Lung (tissue), 12 donors: ENCODE data around the gene NPHS1. TPM values are rescaled to one million over a fixed set of nuclear protein-coding genes. Genes with fewer than 3 reads are reported as not detected.

Experiments
- ATAC-seq: fragments of 200-7000 bp; cut with Tn5 transposase; one replicate; pipeline ENCODE4 v1.9.1; 2020; ENCODE audit warnings: moderate number of reproducible peaks; ENCODE audit not compliant: insufficient read depth, low FRiP score
- DNase-seq, 3 donors: peaks; one replicate each; pipeline ENCODE4 v3.0.0-alpha.2; 2013 to 2017
- H3K27ac ChIP-seq, 2 donors: one replicate each; pipeline ENCODE4 v1.5.1; 2013; ENCODE audit warnings: mild to moderate bottlenecking in 2 of 2, moderate library complexity in 2 of 2, control low read depth in 1 of 2, inconsistent platforms in 1 of 2, low read depth in 1 of 2, low read length in 1 of 2
- H3K27me3 ChIP-seq, 3 donors: one replicate each; pipeline ENCODE4 v1.5.1; 2013; ENCODE audit warnings: low read length in 2 of 3; ENCODE audit not compliant: control insufficient read depth in 3 of 3, insufficient read depth in 3 of 3
- H3K36me3 ChIP-seq, 4 donors: one replicate each; pipeline ENCODE4 v1.5.1; 2013; ENCODE audit warnings: low read length in 4 of 4, mild to moderate bottlenecking in 1 of 4, moderate library complexity in 1 of 4; ENCODE audit not compliant: control insufficient read depth in 4 of 4, insufficient read depth in 4 of 4
- H3K4me1 ChIP-seq, 5 donors: one replicate each; pipeline ENCODE4 v1.5.1; 2013; ENCODE audit warnings: low read length in 5 of 5, mild to moderate bottlenecking in 2 of 5, moderate library complexity in 1 of 5; ENCODE audit not compliant: control insufficient read depth in 5 of 5, insufficient read depth in 5 of 5
- H3K4me3 ChIP-seq: one replicate; pipeline ENCODE4 v1.5.1; 2013; ENCODE audit warnings: mild to moderate bottlenecking, control low read depth, moderate library complexity
- H3K9ac ChIP-seq, 2 donors: one replicate each; pipeline ENCODE4 v1.5.1; 2013; ENCODE audit warnings: low read length in 2 of 2, control low read depth in 1 of 2; ENCODE audit not compliant: insufficient read depth in 1 of 2
- H3K9me3 ChIP-seq, 4 donors: one replicate each; pipeline ENCODE4 v1.5.1; 2013; ENCODE audit warnings: low read length in 3 of 4, mild to moderate bottlenecking in 1 of 4, moderate library complexity in 1 of 4; ENCODE audit not compliant: control insufficient read depth in 4 of 4, insufficient read depth in 3 of 4
- WGBS, 2 donors: extraction: QIAGEN DNeasy Blood & Tissue Kit; methylation state at CpG; one replicate each; pipeline ENCODE4 v1.1.7; 2013; 5-methylcytosine and 5-hydroxymethylcytosine counted together
- polyA plus RNA-seq, 2 donors: library from polyadenylated mRNA; stranded (reverse); fragments of 200-250 nt; gene quantifications; one replicate each; pipeline ENCODE4 v1.2.1, GENCODE V29; 2013
- total RNA-seq, 2 donors: library from RNA; depleted of rRNA in 1 of 2; stranded (reverse); fragments of >200 nt in 1 of 2; gene quantifications; one replicate each; pipeline ENCODE4 v1.2.1, GENCODE V29; 2014 to 2021
- TF ChIP-seq, protein P1 (sequence below): IDR thresholded peaks from 2 replicates; pipeline ENCODE4 v1.5.1; 2012; ENCODE audit warnings: mild to moderate bottlenecking; ENCODE audit errors: control extremely low read depth, extremely low read depth
- donor health status: control.
- donor health status: control.
- donor health status: Bipolar disorder and iron deficiency.
- donor health status: healthy.
- donor health status: DM: yes; HTN: yes; CAD: no.

Gene NPHS1
- total and polyA plus RNA-seq, 4 donors: 0.02 to 0.23 TPM; not detected in 2

GRCh38 chr19:35887197-35887596 lies 34.9 kb upstream of the NPHS1 start:
- no peak for ATAC-seq
- H3K9me3 ChIP-seq: no peaks in the 10 kb centered on the region
- no peak for DNase-seq
- H3K36me3 ChIP-seq: peaks cover 0 to 30% (median 7%) of the 10 kb centered on the region in 4 donors
- TF ChIP-seq, protein P1, sequence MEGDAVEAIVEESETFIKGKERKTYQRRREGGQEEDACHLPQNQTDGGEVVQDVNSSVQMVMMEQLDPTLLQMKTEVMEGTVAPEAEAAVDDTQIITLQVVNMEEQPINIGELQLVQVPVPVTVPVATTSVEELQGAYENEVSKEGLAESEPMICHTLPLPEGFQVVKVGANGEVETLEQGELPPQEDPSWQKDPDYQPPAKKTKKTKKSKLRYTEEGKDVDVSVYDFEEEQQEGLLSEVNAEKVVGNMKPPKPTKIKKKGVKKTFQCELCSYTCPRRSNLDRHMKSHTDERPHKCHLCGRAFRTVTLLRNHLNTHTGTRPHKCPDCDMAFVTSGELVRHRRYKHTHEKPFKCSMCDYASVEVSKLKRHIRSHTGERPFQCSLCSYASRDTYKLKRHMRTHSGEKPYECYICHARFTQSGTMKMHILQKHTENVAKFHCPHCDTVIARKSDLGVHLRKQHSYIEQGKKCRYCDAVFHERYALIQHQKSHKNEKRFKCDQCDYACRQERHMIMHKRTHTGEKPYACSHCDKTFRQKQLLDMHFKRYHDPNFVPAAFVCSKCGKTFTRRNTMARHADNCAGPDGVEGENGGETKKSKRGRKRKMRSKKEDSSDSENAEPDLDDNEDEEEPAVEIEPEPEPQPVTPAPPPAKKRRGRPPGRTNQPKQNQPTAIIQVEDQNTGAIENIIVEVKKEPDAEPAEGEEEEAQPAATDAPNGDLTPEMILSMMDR: no peak
- no peak overlapping the region for H3K27ac ChIP-seq
- 92 to 94% methylated on average over 5 of the region's 5 CpGs for WGBS, 2 donors
- no peaks in the 10 kb centered on the region for H3K4me1 ChIP-seq
- no peaks in the 10 kb centered on the region for H3K27me3 ChIP-seq
- H3K4me3 ChIP-seq: no peak overlapping the region
- H3K9ac ChIP-seq: no peak overlapping the region

- no peak for DNase-seq
- 91 to 96% methylated on average over 7 to 8 of the region's 8 CpGs for WGBS, 2 donors
- no peak overlapping the region for H3K27ac ChIP-seq
These were observed 33.6 kb upstream of the NPHS1 start for GRCh38 chr19:35885904-35886303.

GRCh38 chr19:35885225-35885738 lies 33.0 kb upstream of the NPHS1 start:
- no peak for ATAC-seq
- TF ChIP-seq, protein P1: no peak
- Histone ChIP-seq H3K4me1 (no peaks in the 10 kb centered on the region), H3K27ac (no peak overlapping the region), H3K27me3 (no peaks in the 10 kb centered on the region), H3K4me3 (no peak overlapping the region), H3K9ac (no peak overlapping the region), H3K36me3 (peaks cover 0 to 28% (median 7%) of the 10 kb centered on the region in 4 donors), H3K9me3 (no peaks in the 10 kb centered on the region)
- no peak for DNase-seq
- 92 to 95% methylated on average over 6 of the region's 6 CpGs for WGBS, 2 donors

More at GRCh38 chr19:35885904-35886303, 33.6 kb upstream of the NPHS1 start:
- TF ChIP-seq, protein P1: no peak
- Histone ChIP-seq H3K36me3 (peaks cover 0 to 30% (median 7%) of the 10 kb centered on the region in 4 donors), H3K27me3 (no peaks in the 10 kb centered on the region), H3K4me1 (no peaks in the 10 kb centered on the region), H3K9ac (no peak overlapping the region), H3K9me3 (no peaks in the 10 kb centered on the region), H3K4me3 (no peak overlapping the region)
- no peak for ATAC-seq

GRCh38 chr19:35883882-35884281 lies 31.6 kb upstream of the NPHS1 start:
- peaks cover 0 to 14% (median 0%) of the 10 kb centered on the region in 4 donors for H3K36me3 ChIP-seq
- DNase-seq: no peak
- TF ChIP-seq, protein P1: no peak
- H3K4me1 ChIP-seq: no peaks in the 10 kb centered on the region
- H3K27ac ChIP-seq: no peak overlapping the region
- H3K27me3 ChIP-seq: no peaks in the 10 kb centered on the region
- WGBS, 2 donors: 55 to 78% methylated on average over 2 of the region's 2 CpGs
- H3K9ac ChIP-seq: no peak overlapping the region
- no peaks in the 10 kb centered on the region for H3K9me3 ChIP-seq
- ATAC-seq: no peak
- no peak overlapping the region for H3K4me3 ChIP-seq
